IgD-negative memory B cell (primary cell): ENCODE results near the gene CELF4. TPM values are rescaled to one million over a fixed set of nuclear protein-coding genes. Genes with fewer than 3 reads are reported as not detected.
A peak's percentile ranks its signal among the peaks of the same experiment; 100 is the strongest.

Experiments used
- H3K27ac Mint-ChIP-seq, 3 donors: one replicate each; pipeline ENCODE4 v1.8.0; 2020 to 2022; ENCODE audit warnings: mild to moderate bottlenecking in 3 of 3, mixed read lengths in 3 of 3, moderate library complexity in 1 of 3
- H3K27me3 Mint-ChIP-seq: one replicate; pipeline ENCODE4 v1.8.0; 2021; ENCODE audit warnings: mixed read lengths
- H3K36me3 Mint-ChIP-seq: one replicate; pipeline ENCODE4 v1.8.0; 2020; ENCODE audit warnings: mild to moderate bottlenecking, mixed read lengths
- H3K4me1 Mint-ChIP-seq, 3 donors: one replicate each; pipeline ENCODE4 v1.8.0; 2020 to 2022; ENCODE audit warnings: mixed read lengths in 3 of 3, mild to moderate bottlenecking in 1 of 3
- H3K4me3 Mint-ChIP-seq, 4 donors: one replicate each; pipeline ENCODE4 v1.8.0; 2020 to 2022; ENCODE audit warnings: mild to moderate bottlenecking in 4 of 4, mixed read lengths in 4 of 4, moderate library complexity in 3 of 4
- H3K9me3 Mint-ChIP-seq, 3 donors: one replicate each; pipeline ENCODE4 v1.8.0; 2020 to 2021; ENCODE audit warnings: mixed read lengths in 3 of 3, mild to moderate bottlenecking in 1 of 3
- polyA plus RNA-seq: library from polyadenylated mRNA; unstranded; fragments of 300-500 nt; fragmentation: Illumina TruSeq; gene quantifications from one replicate; pipeline ENCODE4 v1.2.3, GENCODE V29; 2021

CELF4 gene
- polyA plus RNA-seq, 1 donor from 2014 or later, result 0.21 TPM

GRCh38 chr18:37453752-37454151, 111.8 kb downstream of the CELF4 start:
- Mint-ChIP-seq H3K27ac (no peak overlapping the region), H3K4me1 (peaks cover 0 to 2% (median 0%) of the 10 kb centered on the region in 3 donors), H3K4me3 (no peak overlapping the region)

DNA sequence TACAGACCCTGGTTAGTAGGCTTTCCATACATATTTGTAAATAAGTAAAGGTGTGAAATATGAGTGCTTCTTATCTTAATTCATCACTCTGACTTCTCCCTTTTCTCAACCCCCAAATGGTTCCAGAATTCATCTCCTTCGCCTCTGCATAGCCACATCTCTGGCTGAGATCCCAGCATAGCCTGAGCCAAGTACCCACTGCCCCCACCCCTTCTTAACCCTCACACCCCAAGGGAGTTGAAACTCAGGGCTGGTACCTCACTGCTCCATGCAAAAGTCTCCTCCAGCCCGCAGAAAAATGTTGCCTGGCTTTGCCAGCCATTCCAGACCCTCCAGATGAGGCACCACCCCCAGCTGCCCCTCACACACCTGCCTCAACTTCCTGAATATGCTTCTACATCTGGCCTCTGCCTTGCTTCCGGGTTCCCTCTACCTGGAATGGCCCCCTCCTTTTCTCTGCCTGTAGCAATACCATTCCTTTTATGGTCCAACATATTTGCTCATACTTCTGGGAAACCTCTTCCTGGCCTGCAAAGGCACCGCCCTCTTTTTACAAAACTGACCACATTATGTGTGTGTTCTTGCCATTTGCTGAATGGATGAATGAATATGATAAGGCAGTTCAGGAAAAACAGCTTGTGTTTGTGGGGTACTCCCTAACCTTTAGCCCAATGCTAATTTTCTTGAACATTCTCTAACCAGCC, 112.8 kb downstream of the CELF4 start:
- peaks cover 1% of the 10 kb centered on the region for H3K27me3 Mint-ChIP-seq
- H3K36me3 Mint-ChIP-seq, result no peaks in the 10 kb centered on the region
- H3K27ac Mint-ChIP-seq, result no peak overlapping the region
- no peak overlapping the region for H3K4me3 Mint-ChIP-seq
- no peaks in the 10 kb centered on the region for H3K9me3 Mint-ChIP-seq
- peaks cover 0 to 2% (median 0%) of the 10 kb centered on the region in 3 donors for H3K4me1 Mint-ChIP-seq

More at GRCh38 chr18:37453752-37454151, 111.8 kb downstream of the CELF4 start:
- Mint-ChIP-seq H3K27me3 (peaks cover 1% of the 10 kb centered on the region), H3K36me3 (no peaks in the 10 kb centered on the region), H3K9me3 (no peaks in the 10 kb centered on the region)

GRCh38 chr18:37452015-37452414, 113.6 kb downstream of the CELF4 start:
- no peak overlapping the region for H3K27ac Mint-ChIP-seq
- H3K27me3 Mint-ChIP-seq, result no peaks in the 10 kb centered on the region
- H3K36me3 Mint-ChIP-seq, result no peaks in the 10 kb centered on the region
- peaks cover 0 to 2% (median 0%) of the 10 kb centered on the region in 3 donors for H3K4me1 Mint-ChIP-seq
- no peaks in the 10 kb centered on the region for H3K9me3 Mint-ChIP-seq
- H3K4me3 Mint-ChIP-seq, result no peak overlapping the region

GRCh38 chr18:37451239-37451825, 114.3 kb downstream of the CELF4 start:
- Mint-ChIP-seq H3K36me3 (no peaks in the 10 kb centered on the region), H3K9me3 (no peaks in the 10 kb centered on the region), H3K27me3 (no peaks in the 10 kb centered on the region), H3K4me3 (no peak overlapping the region), H3K27ac (no peak overlapping the region), H3K4me1 (peaks cover 0 to 2% (median 0%) of the 10 kb centered on the region in 3 donors)

GRCh38 chr18:37450434-37451132, 115.0 kb downstream of the CELF4 start:
- no peak overlapping the region for H3K4me3 Mint-ChIP-seq
- H3K9me3 Mint-ChIP-seq, result no peaks in the 10 kb centered on the region
- no peaks in the 10 kb centered on the region for H3K36me3 Mint-ChIP-seq
- H3K27ac Mint-ChIP-seq, result no peak overlapping the region
- H3K27me3 Mint-ChIP-seq, result no peaks in the 10 kb centered on the region
- H3K4me1 Mint-ChIP-seq, result peaks cover 0 to 2% (median 0%) of the 10 kb centered on the region in 3 donors

DNA sequence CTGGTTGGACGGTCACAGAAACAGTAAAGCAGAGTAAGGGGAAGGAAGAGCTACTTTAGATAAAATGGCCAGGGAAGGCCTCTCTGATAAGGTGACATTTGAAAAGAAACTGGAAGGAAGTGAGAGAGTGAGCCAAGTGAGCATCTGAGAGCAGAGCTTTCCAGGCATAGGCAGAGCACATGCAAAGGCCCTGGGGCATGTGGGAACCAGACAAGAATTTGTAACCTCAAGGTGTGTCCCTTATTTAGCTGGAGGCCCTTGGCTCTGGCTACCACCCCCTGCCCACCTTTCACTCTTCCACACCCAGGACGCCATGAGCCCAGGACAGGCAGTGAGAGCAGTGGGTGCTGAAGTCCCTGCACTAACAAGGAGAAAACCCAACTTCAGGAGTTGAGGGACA, 116.0 kb downstream of the CELF4 start:
- H3K27ac Mint-ChIP-seq, result no peak overlapping the region
- H3K9me3 Mint-ChIP-seq, result no peaks in the 10 kb centered on the region

GRCh38 chr18:37448946-37449345, 116.7 kb downstream of the CELF4 start:
- Mint-ChIP-seq H3K9me3 (no peaks in the 10 kb centered on the region), H3K27me3 (peaks cover 2% of the 10 kb centered on the region), H3K4me1 (peaks cover 0 to 2% (median 0%) of the 10 kb centered on the region in 3 donors), H3K36me3 (no peaks in the 10 kb centered on the region), H3K4me3 (peak overlapping the region in 1 of 4 donors; percentile 24), H3K27ac (peak overlapping the region in 1 of 3 donors; percentile 74)

More for the DNA sequence above, 116.0 kb downstream of the CELF4 start:
- Mint-ChIP-seq H3K4me1 (peaks cover 0 to 2% (median 0%) of the 10 kb centered on the region in 3 donors), H3K4me3 (no peak overlapping the region), H3K36me3 (no peaks in the 10 kb centered on the region), H3K27me3 (peaks cover 2% of the 10 kb centered on the region)

DNA sequence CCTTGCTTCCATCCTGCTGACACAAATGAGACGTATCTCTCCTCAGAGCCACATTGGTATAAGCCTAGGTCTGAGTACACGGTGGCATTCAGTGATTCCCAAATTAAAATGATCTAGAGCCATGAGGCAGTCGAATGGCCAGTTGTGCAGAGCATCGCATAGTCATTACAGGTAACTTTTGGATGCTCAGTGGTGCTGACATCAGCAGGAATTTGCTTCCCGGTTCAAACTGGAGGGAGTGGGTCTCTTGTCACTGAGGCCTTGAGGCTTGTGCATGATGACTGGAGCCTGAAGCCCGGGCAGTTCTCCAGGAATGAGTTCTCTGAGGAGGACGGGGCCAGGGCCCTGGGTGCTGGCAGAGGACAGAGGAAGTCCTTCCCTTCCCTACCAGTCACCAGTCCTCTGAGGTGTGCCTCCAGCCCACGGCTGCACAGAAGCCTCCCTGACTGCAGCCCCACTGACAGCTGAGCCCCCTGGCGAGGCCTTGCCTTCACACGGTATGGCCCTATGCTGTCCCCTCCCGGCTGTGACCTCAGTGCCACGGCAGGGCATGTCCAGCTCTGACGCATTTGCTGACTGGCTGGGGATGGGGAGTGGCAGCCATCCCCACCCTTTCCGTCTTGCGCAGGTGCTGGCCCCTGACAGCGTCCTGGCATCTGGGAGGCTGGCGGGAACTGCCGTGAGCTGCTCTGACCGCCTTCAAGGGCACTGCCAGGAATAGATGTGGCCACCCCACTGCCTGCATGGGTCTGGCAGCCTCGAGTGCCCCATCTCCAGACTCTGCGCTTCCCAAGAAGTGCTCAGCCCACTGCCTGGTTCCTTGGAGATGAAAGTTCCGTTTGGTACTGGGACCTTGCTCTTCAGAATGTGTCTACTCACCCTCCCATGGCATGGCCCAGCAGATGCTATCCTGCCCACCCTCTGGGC, 117.4 kb downstream of the CELF4 start:
- Mint-ChIP-seq H3K9me3 (no peaks in the 10 kb centered on the region), H3K36me3 (no peaks in the 10 kb centered on the region), H3K27ac (peak overlapping the region in 1 of 3 donors; percentile 74), H3K4me3 (no peak overlapping the region), H3K27me3 (peaks cover 2% of the 10 kb centered on the region), H3K4me1 (peaks cover 0 to 2% (median 0%) of the 10 kb centered on the region in 3 donors)

GRCh38 chr18:37445836-37446235, 119.8 kb downstream of the CELF4 start:
- Mint-ChIP-seq H3K27ac (no peak overlapping the region), H3K9me3 (peaks cover 0 to 2% (median 0%) of the 10 kb centered on the region in 3 donors), H3K4me1 (peaks cover 0 to 2% (median 0%) of the 10 kb centered on the region in 3 donors), H3K27me3 (peaks cover 2% of the 10 kb centered on the region), H3K36me3 (no peaks in the 10 kb centered on the region), H3K4me3 (no peak overlapping the region)

- Mint-ChIP-seq H3K4me3 (no peak overlapping the region), H3K27ac (no peak overlapping the region), H3K27me3 (peaks cover 2% of the 10 kb centered on the region)
Observed at GRCh38 chr18:37445368-37445767, 120.2 kb downstream of the CELF4 start.

DNA sequence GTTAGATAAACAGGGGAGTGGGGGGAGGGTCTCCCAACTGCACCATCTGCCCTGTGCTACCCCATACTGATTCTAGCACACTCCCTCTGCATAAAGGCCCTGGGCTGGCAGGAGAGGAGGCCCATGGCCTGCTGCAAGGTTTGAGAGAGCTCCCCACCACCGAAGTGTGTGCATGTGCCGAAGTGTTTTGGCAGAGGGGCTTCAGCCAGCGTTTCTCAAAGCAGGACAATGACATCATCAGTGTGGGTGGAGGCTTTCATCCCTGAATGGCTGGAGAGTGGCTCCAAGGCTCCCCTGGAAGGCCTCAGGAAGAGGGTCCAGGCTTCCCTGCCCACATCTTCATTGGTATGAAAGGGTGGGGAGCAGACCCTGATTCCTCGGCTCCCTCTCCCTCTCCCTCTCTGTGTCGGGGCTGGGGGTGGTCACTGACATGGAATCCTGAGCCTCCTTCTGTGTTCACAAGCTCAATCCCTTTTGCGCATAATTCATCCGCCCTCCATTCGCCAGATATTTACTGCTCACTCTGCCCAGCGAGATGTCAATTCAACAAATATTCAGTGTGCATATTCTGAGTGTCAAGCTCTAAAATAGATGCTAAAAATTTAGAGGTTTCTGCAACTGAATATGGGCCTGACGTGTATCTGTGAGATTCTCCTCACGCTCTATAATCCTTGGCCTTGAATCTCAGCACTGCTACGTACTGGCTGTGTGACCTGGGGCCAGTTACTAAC, 122.1 kb downstream of the CELF4 start:
- peaks cover 0 to 2% (median 0%) of the 10 kb centered on the region in 3 donors for H3K9me3 Mint-ChIP-seq
- no peaks in the 10 kb centered on the region for H3K36me3 Mint-ChIP-seq
- no peaks in the 10 kb centered on the region for H3K4me1 Mint-ChIP-seq
- no peak overlapping the region for H3K27ac Mint-ChIP-seq
- H3K27me3 Mint-ChIP-seq, result peaks cover 2% of the 10 kb centered on the region
- no peak overlapping the region for H3K4me3 Mint-ChIP-seq

More at GRCh38 chr18:37445368-37445767, 120.2 kb downstream of the CELF4 start:
- Mint-ChIP-seq H3K9me3 (peaks cover 0 to 2% (median 0%) of the 10 kb centered on the region in 3 donors), H3K4me1 (peaks cover 0 to 2% (median 0%) of the 10 kb centered on the region in 3 donors), H3K36me3 (no peaks in the 10 kb centered on the region)

GRCh38 chr18:37442477-37442876, 123.1 kb downstream of the CELF4 start:
- H3K27me3 Mint-ChIP-seq, result peaks cover 2% of the 10 kb centered on the region
- no peaks in the 10 kb centered on the region for H3K4me1 Mint-ChIP-seq
- H3K9me3 Mint-ChIP-seq, result peaks cover 0 to 2% (median 0%) of the 10 kb centered on the region in 3 donors
- no peak overlapping the region for H3K4me3 Mint-ChIP-seq
- H3K27ac Mint-ChIP-seq, result no peak overlapping the region
- H3K36me3 Mint-ChIP-seq, result no peaks in the 10 kb centered on the region

DNA sequence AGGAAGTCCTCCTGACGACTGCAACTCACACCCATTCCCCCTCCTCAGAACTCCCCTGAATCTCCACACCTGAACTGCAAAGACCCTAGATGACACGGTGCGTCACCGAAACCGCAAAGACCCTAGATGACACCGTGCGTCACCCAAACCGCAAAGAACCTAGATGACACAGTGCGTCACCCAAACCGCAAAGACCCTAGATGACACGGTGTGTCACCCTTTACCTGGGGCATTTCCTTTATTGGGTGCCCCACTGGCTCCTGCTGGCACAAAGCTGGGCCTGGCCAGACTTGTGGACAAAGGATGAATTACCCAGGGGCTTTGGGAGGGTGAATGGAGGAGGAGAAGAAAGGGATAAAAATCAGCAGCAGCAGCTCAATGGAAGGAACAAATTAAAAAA, 123.8 kb downstream of the CELF4 start:
- Mint-ChIP-seq H3K4me3 (no peak overlapping the region), H3K4me1 (no peaks in the 10 kb centered on the region), H3K9me3 (peaks cover 0 to 2% (median 0%) of the 10 kb centered on the region in 3 donors), H3K36me3 (no peaks in the 10 kb centered on the region), H3K27ac (no peak overlapping the region), H3K27me3 (peaks cover 2% of the 10 kb centered on the region)

GRCh38 chr18:37440206-37440605, 125.4 kb downstream of the CELF4 start:
- Mint-ChIP-seq H3K27ac (no peak overlapping the region), H3K4me1 (no peaks in the 10 kb centered on the region), H3K4me3 (no peak overlapping the region), H3K27me3 (peaks cover 7% of the 10 kb centered on the region), H3K36me3 (no peaks in the 10 kb centered on the region), H3K9me3 (peaks cover 0 to 2% (median 0%) of the 10 kb centered on the region in 3 donors)
